ENCODE results near the gene ZBTB1. TPM values are rescaled to one million over a fixed set of nuclear protein-coding genes. Genes with fewer than 3 reads are reported as not detected.
A peak's percentile ranks its signal among the peaks of the same experiment; 100 is the strongest.

The ZBTB1 gene, protein sequence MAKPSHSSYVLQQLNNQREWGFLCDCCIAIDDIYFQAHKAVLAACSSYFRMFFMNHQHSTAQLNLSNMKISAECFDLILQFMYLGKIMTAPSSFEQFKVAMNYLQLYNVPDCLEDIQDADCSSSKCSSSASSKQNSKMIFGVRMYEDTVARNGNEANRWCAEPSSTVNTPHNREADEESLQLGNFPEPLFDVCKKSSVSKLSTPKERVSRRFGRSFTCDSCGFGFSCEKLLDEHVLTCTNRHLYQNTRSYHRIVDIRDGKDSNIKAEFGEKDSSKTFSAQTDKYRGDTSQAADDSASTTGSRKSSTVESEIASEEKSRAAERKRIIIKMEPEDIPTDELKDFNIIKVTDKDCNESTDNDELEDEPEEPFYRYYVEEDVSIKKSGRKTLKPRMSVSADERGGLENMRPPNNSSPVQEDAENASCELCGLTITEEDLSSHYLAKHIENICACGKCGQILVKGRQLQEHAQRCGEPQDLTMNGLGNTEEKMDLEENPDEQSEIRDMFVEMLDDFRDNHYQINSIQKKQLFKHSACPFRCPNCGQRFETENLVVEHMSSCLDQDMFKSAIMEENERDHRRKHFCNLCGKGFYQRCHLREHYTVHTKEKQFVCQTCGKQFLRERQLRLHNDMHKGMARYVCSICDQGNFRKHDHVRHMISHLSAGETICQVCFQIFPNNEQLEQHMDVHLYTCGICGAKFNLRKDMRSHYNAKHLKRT
- total RNA-seq: 10 to 100 TPM; 81.2 to 86.1 TPM

DNA sequence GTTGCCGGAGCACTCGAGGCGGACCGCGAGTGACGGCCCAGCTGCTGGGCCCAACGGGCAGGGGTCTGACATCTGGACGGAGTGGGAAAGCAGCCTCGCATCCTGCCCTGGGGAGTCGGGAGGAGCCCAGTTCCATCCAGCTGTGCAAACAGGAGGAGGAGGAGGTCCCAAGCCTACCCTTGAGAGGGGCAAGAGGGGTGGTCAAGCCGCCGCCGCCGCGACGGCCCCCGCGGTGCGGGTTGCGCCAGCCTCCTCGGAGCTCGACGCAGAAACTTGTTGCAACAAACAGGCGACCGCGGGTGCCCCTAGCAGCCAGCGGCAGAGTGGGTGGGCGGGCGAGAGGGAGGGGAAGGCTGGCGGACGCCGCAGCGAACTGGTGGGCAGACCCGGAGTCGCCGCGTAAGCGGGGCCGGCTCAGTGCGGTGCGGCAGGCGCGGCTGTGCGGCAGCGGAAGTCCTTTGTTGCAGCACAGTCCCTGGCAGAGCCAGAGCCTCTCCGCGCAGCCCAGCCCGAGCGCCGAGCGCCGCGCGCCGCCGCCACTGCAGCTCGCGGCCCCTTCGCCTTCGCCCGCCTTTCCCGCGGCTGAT, at the start of gene ZBTB1:
Gene ZBTB1, plus strand, starts transcription at position 461 of the 587 bp plus-strand sequence. CDS start 16,735 bp downstream, outside the sequence.
- CTCF ChIA-PET: interaction anchor here (0.6 kb wide), 1 partner anchor 19 kb away, joined by 3 read pairs; no protein-coding TSS in a partner anchor
- DNase-seq: peak; percentile 87
- peak within 1 kb of the TSS; percentile 100 for H3K27ac Mint-ChIP-seq
- POLR2A ChIA-PET: interaction anchor here (0.6 to 6.5 kb wide), 28 partner anchors 9 to 650 kb away, joined by 3 to 75 read pairs (median 4); partner anchors contain the start of genes AKAP5, CHURC1, HSPA2 and MTHFD1
- H3K27me3 Mint-ChIP-seq: no peaks in the 10 kb centered on the region
- peak within 1 kb of the TSS; percentile 94 for H3K4me3 Mint-ChIP-seq
- H3K9me3 Mint-ChIP-seq: no peaks in the 10 kb centered on the region
- H3K4me1 Mint-ChIP-seq: peaks cover 52% of the 10 kb centered on the region
- peaks cover 51% of the 10 kb centered on the region for H3K36me3 Mint-ChIP-seq (ENCODE audit: low read depth)

DNA sequence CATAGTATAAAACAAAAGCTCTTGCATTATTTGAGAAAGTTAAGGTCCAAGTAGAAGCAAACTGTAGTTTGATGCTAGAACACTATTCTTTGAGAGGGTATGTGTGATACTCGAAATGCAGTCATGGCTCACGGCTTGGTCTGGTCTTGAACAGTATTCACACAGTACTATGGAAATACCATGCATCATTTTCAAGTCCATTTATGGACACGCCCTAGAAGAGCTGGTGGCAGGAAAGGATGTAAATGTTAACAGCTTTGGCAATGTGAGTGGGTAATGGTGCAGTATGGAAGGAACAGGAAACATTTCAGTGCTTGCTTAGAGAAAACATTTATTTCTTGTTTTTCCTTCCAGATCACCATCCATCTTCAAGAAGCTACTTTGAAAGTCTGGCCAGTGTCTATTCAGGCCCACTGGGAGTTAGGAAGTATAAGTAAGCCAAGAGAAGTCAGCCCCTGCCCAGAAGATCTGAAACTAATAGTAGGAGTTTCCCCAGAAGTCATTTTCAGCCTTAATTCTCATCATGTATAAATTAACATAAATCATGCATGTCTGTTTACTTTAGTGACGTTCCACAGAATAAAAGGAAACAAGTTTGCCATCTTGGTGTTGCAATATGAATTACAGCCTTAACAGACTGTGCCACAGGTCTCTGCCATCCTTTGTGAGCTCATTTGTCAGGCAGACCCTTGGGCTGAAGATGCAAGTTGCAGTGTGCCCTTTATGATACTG, 45.0 kb upstream of the ZBTB1 start:
- ChIA-PET CTCF (interaction anchor here (0.5 to 1.6 kb wide), 3 partner anchors 28 to 72 kb away, joined by 3 to 5 read pairs (median 4); partner anchors contain the start of gene MTHFD1), POLR2A (interaction anchor here (2.2 kb wide), 1 partner anchor 46 kb away, joined by 8 read pairs; no protein-coding TSS in a partner anchor)
- Mint-ChIP-seq H3K27ac (peak overlapping the region; percentile 50), H3K27me3 (no peaks in the 10 kb centered on the region), H3K9me3 (no peaks in the 10 kb centered on the region), H3K36me3 (ENCODE audit: low read depth) (peaks cover 38% of the 10 kb centered on the region), H3K4me3 (no peak overlapping the region), H3K4me1 (peaks cover 20% of the 10 kb centered on the region)
- DNase-seq: no peak

DNA sequence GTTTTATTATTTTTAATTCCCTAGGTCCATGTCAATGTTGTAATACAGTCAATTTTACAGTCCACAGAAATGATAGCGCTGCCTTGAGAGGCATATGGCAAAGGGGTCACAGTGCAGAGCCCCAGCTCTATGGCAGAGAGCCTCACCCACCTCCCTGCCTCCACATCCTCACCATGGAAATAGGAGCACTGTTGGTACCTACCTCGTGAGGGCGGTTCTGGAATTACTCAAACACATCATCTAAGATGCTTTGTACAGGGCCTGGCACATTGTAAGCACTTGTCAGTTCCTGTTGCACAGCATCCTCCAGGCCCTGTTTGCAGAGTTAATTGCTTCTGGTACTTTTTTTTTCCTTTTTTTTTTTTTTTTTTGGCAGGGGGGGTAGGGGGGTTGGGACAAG, 43.3 kb upstream of the ZBTB1 start:
- POLR2A ChIA-PET: no interaction called here
- Mint-ChIP-seq H3K9me3 (no peaks in the 10 kb centered on the region), H3K4me3 (no peak overlapping the region), H3K27me3 (peaks cover 4% of the 10 kb centered on the region), H3K27ac (no peak overlapping the region), H3K4me1 (peaks cover 30% of the 10 kb centered on the region), H3K36me3 (ENCODE audit: low read depth) (peaks cover 26% of the 10 kb centered on the region)
- no peak for DNase-seq
- CTCF ChIA-PET: no interaction called here

DNA sequence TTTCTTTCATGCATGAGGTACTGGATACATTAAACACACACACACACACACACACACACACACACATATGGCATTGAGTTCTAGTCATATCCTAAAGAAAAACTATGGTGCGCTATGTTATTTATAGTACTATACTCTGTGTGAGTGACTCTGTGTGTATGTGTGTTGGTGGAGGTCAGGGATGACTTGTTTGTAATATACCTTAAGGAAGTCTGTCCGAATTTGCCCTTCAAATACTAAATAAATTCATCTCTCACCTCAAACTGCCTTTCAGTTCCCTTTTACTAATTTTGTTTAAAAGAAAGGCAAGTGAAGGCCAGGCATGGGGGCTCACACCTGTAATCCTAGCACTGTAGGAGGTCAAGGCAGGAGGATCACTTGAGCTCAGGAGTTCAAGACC, 41.4 kb upstream of the ZBTB1 start:
- no peak for DNase-seq
- no peak overlapping the region for H3K27ac Mint-ChIP-seq
- H3K4me3 Mint-ChIP-seq: no peak overlapping the region
- H3K36me3 Mint-ChIP-seq (ENCODE audit: low read depth): peaks cover 24% of the 10 kb centered on the region
- no peaks in the 10 kb centered on the region for H3K9me3 Mint-ChIP-seq
- peaks cover 43% of the 10 kb centered on the region for H3K4me1 Mint-ChIP-seq
- POLR2A ChIA-PET: interaction anchor here (0.6 to 3.2 kb wide), 4 partner anchors 17 to 125 kb away, joined by 3 to 10 read pairs (median 8); no protein-coding TSS in a partner anchor
- peaks cover 4% of the 10 kb centered on the region for H3K27me3 Mint-ChIP-seq
- CTCF ChIA-PET: interaction anchor here (0.6 to 1.7 kb wide), 5 partner anchors 12 to 34 kb away, joined by 3 to 9 read pairs (median 3); no protein-coding TSS in a partner anchor

DNA sequence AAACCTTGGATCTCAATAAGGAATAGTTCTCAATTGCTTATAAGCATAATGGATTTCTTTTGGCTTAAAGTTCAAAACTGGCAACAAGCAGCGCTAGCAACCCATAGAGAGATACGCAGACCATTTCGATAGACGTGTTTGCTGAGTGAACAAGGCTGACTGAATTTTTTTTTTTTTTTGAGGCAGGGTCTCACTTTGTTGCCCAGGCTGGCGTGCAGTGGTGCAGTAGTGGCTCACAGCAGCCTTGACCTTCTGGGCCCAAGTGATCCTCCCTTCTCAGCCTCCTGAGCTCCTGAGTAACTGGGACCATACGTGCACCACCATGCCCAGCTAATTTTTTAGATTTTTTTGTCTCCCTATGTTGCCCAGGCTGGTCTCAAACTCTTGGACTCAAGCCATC, 40.7 kb upstream of the ZBTB1 start:
- DNase-seq: no peak
- ChIA-PET POLR2A (interaction anchor here (1.2 to 3.2 kb wide), 4 partner anchors 18 to 126 kb away, joined by 3 to 10 read pairs (median 8); no protein-coding TSS in a partner anchor), CTCF (interaction anchor here (0.8 to 1.7 kb wide), 3 partner anchors 14 to 47 kb away, joined by 3 to 9 read pairs (median 6); no protein-coding TSS in a partner anchor)
- no peaks in the 10 kb centered on the region for H3K9me3 Mint-ChIP-seq
- H3K27ac Mint-ChIP-seq: no peak overlapping the region
- peaks cover 43% of the 10 kb centered on the region for H3K4me1 Mint-ChIP-seq
- peak overlapping the region; percentile 14 for H3K4me3 Mint-ChIP-seq
- peaks cover 22% of the 10 kb centered on the region for H3K36me3 Mint-ChIP-seq (ENCODE audit: low read depth)
- H3K27me3 Mint-ChIP-seq: peaks cover 4% of the 10 kb centered on the region

DNA sequence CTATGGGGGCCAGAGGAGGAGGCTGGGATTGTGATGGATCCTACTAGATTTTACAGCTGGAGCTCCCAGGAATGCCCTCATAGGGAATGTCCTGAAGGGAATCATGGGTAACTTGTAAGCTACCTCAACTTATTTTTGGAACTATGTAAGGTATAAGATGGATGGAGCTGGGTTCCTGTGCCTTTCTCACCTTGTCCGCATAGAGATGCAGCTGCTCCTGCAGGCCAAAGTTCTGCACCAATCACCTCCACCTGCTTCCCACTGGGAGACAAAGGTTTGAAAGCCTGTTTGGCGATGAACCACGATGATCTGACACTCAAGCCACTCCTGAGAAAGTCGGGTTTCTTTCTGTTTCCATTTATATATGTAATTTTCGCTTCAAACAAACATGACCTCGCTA, 39.9 kb upstream of the ZBTB1 start:
- Mint-ChIP-seq H3K36me3 (ENCODE audit: low read depth) (peaks cover 15% of the 10 kb centered on the region), H3K27ac (no peak overlapping the region)

DNA sequence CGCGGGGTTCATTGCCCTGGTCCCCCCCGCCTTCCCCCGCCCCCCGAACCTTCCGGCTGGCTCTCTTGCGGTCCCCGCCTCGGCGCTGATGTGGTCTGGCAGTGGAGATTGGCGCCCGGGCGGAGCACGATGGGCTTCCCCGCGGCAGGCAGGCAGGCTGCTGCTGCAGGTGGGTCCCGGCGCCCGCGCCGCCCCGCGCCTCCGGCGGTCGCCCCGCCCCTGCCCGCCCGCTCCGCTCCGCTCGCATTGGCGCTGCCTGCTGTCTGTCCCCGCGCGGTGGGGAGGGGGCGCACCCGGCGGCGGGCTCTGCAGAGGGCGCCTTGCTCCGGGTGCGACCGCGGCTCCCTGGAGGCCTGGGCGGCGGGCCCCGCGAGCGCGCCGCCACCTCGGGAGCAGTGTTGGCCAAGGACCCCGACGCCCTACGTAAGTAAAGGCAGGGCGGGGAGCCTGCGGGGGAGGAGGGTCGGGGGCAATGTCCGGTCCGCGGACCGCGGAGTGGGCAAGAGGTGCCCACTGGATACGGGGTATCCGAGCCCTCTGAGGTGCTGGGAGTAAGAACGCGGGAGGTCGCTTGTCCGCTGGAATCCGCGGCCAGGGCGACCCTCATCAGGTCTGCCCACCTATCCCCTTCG, 39.3 kb upstream of the ZBTB1 start, which contains the start of gene AKAP5:
Gene AKAP5, plus strand, starts transcription at position 309 of the 632 bp plus-strand sequence. CDS start 2,896 bp downstream, outside the sequence.
- H3K4me3 Mint-ChIP-seq: peak within 1 kb of the TSS; percentile 78
- H3K27me3 Mint-ChIP-seq: peaks cover 4% of the 10 kb centered on the region
- CTCF ChIA-PET: interaction anchor here (1.2 to 2.3 kb wide), 6 partner anchors 13 to 122 kb away, joined by 5 to 12 read pairs (median 8); no protein-coding TSS in a partner anchor
- DNase-seq: peak; percentile 66
- H3K27ac Mint-ChIP-seq: no peak within 1 kb of the TSS
- POLR2A ChIA-PET: interaction anchor here (0.7 to 3.2 kb wide), 10 partner anchors 13 to 78 kb away, joined by 3 to 15 read pairs (median 3); partner anchors contain the start of genes MTHFD1 and ZBTB1
- no peaks in the 10 kb centered on the region for H3K9me3 Mint-ChIP-seq
- H3K36me3 Mint-ChIP-seq (ENCODE audit: low read depth): peaks cover 11% of the 10 kb centered on the region
- H3K4me1 Mint-ChIP-seq: peaks cover 33% of the 10 kb centered on the region

More for the DNA sequence above, 39.9 kb upstream of the ZBTB1 start:
- H3K4me1 Mint-ChIP-seq: peaks cover 36% of the 10 kb centered on the region
- ChIA-PET POLR2A (interaction anchor here (1.2 to 3.2 kb wide), 4 partner anchors 19 to 79 kb away, joined by 3 to 15 read pairs (median 8); partner anchors contain the start of gene ZBTB1), CTCF (interaction anchor here (1.5 to 1.7 kb wide), 2 partner anchors 35 to 46 kb away, joined by 6 to 9 read pairs; no protein-coding TSS in a partner anchor)
- H3K4me3 Mint-ChIP-seq: peak overlapping the region; percentile 78
- no peaks in the 10 kb centered on the region for H3K9me3 Mint-ChIP-seq
- peaks cover 4% of the 10 kb centered on the region for H3K27me3 Mint-ChIP-seq
- no peak for DNase-seq

DNA sequence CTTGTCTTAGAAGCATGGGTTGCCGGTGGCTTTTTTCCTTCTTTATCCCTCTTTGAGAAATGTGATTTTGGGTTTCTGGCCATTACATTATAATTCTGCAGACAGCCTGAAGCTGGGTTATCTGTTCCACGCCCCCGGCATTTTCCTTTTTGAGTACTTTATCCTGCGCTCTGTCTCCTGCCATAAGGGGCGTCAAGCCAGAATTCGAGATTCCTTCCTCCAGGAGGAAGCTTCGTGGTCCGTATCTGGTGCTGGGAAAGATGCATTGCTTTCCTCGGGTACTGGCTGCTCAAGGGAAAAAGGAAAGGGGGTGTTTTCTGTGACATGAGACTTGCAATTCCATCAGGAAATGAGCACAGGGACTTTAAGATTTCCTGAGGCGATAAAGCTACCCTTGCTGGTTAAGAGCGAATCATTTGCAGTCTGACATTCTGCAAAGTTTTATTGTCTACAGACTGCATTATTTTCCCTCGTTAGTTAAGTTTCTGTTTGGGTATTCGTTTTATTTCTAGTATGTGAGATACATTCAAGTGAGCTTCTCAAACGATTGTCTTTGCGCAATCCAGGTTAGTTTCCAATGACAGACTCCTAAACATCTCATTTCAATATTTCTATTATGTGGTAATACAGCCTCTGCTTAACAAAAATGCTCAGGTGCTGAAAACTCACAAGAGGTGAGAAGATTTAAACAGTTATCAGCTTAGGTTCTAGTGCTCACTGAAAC, 38.6 kb upstream of the ZBTB1 start:
- Mint-ChIP-seq H3K36me3 (ENCODE audit: low read depth) (peaks cover 10% of the 10 kb centered on the region), H3K27ac (no peak overlapping the region), H3K27me3 (peaks cover 4% of the 10 kb centered on the region), H3K4me3 (peak overlapping the region; percentile 73), H3K9me3 (no peaks in the 10 kb centered on the region), H3K4me1 (peaks cover 33% of the 10 kb centered on the region)
- CTCF ChIA-PET: interaction anchor here (0.9 to 2.3 kb wide), 6 partner anchors 12 to 171 kb away, joined by 3 to 12 read pairs (median 6); partner anchors contain the start of gene ESR2
- POLR2A ChIA-PET: interaction anchor here (0.7 to 3.1 kb wide), 12 partner anchors 14 to 78 kb away, joined by 3 to 15 read pairs (median 3); partner anchors contain the start of genes MTHFD1 and ZBTB1
- no peak for DNase-seq

DNA sequence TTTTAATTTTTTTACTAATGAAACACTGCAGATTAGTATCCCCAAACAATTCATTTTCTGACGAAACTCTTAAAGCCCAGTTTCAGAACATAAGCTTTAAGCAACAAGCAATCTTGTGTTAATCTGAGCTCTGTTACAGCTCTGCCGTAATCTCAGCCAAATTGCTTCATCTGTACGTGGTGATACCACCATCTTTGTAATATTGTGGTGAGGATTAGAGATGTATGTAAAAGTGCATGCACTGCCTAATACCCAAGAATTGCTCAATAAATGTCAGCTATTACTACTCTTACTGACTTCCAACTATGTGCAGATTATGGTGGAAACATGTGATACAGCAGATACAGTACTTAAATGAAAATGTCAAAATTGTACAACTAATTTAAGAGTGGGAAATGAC, 37.5 kb upstream of the ZBTB1 start:
- no peak overlapping the region for H3K4me3 Mint-ChIP-seq

DNA sequence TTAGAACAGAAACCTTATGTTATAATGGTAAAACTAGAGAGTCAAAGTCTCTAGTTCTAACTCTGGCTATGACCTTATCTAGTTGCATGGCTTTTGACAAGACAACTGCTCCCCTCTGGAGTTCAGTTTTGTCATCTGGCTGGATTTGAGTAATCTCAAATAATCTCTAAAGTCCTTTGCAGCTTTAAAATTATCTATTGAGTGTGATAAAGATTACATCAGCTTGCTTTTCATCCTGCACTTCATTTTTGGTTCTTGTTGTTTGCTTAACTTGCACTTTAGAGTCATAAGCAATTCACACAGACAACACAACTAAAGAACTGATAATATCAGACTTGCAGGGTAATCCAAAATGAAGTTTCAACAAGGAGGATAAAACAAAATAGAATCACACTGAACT, 37.0 kb upstream of the ZBTB1 start:
- H3K9me3 Mint-ChIP-seq: no peaks in the 10 kb centered on the region
- ChIA-PET CTCF (interaction anchor here (0.6 to 2.3 kb wide), 2 partner anchors 38 to 40 kb away, joined by 3 to 12 read pairs; no protein-coding TSS in a partner anchor), POLR2A (interaction anchor here (1.2 to 3.1 kb wide), 5 partner anchors 17 to 44 kb away, joined by 3 to 15 read pairs (median 4); partner anchors contain the start of gene ZBTB1)
- no peak for DNase-seq
- H3K36me3 Mint-ChIP-seq (ENCODE audit: low read depth): peaks cover 7% of the 10 kb centered on the region
- H3K27me3 Mint-ChIP-seq: peaks cover 4% of the 10 kb centered on the region
- no peak overlapping the region for H3K27ac Mint-ChIP-seq
- no peak overlapping the region for H3K4me3 Mint-ChIP-seq
- H3K4me1 Mint-ChIP-seq: peaks cover 34% of the 10 kb centered on the region

More for the DNA sequence above, 37.5 kb upstream of the ZBTB1 start:
- ChIA-PET POLR2A (interaction anchor here (1.2 to 3.1 kb wide), 6 partner anchors 18 to 80 kb away, joined by 3 to 15 read pairs (median 4); partner anchors contain the start of genes MTHFD1 and ZBTB1), CTCF (interaction anchor here (0.6 to 2.3 kb wide), 4 partner anchors 34 to 172 kb away, joined by 3 to 12 read pairs (median 6); partner anchors contain the start of gene ESR2)
- peaks cover 34% of the 10 kb centered on the region for H3K4me1 Mint-ChIP-seq
- no peaks in the 10 kb centered on the region for H3K9me3 Mint-ChIP-seq
- H3K36me3 Mint-ChIP-seq (ENCODE audit: low read depth): peaks cover 7% of the 10 kb centered on the region
- no peak for DNase-seq
- peaks cover 4% of the 10 kb centered on the region for H3K27me3 Mint-ChIP-seq
- no peak overlapping the region for H3K27ac Mint-ChIP-seq

All from activated CD4-positive, alpha-beta memory T cell treated with anti-CD3 and anti-CD28 coated beads, Interleukin-2, amount 10 ng/mL, durations not matched to agents 7 days and 5 days (primary cell).